ENCODE data around the gene ANO2. TPM values are rescaled to one million over a fixed set of nuclear protein-coding genes. Genes with fewer than 3 reads are reported as not detected.

ANO2 gene
- total and polyA plus RNA-seq, 2 experiments from 2014 or later: 2.3 to 4.6 TPM

GRCh38 chr12:5689773-5690172 lies 255.3 kb downstream of the ANO2 start:
- Histone ChIP-seq H3K4me1 (ENCODE audit: insufficient read depth) (no peaks in the 10 kb centered on the region), H3K9me2 (ENCODE audit: insufficient read depth) (no peaks in the 10 kb centered on the region), H3K27ac (ENCODE audit: low read depth) (no peak overlapping the region), H3K4me3 (no peak overlapping the region), H3F3A (replicated peaks; ENCODE audit: low read depth) (no peaks in the 10 kb centered on the region), H3K79me2 (replicated peaks; ENCODE audit: insufficient read depth) (no peaks in the 10 kb centered on the region), H3K4me2 (no peak overlapping the region), H3K36me3 (ENCODE audit: insufficient read depth) (no peaks in the 10 kb centered on the region), H4K20me1 (replicated peaks; ENCODE audit: insufficient read depth) (no peaks in the 10 kb centered on the region), H2AFZ (no peak overlapping the region), H3K27me3 (ENCODE audit: insufficient read depth) (no peaks in the 10 kb centered on the region)
- DNase-seq (ENCODE audit: low spot score): peak; percentile 24
- TF ChIP-seq CTCF (conservative IDR thresholded peaks at IDR 0.05; ENCODE audit: low read depth in 2 of 2): peak in 1 of 2 experiments; percentile 16; a peak in 1 of 4 replicates
- no peak for TF ChIP-seq ZNF331 (CRISPR knock-in tag; IDR thresholded peaks at IDR 0.05; ENCODE audit: low read depth)
- Mint-ChIP-seq H3K27ac (no peak overlapping the region), H3K36me3 (ENCODE audit: low read depth) (peaks cover 14% of the 10 kb centered on the region), H3K4me1 (no peaks in the 10 kb centered on the region; the same call in 2 of the 3 replicates), H3K9me3 (peaks cover 17% of the 10 kb centered on the region), H3K4me3 (no peak overlapping the region), H3K27me3 (ENCODE audit: insufficient read depth, low read depth, poor library complexity) (peaks cover 5% of the 10 kb centered on the region)
- peak; percentile 68 for ATAC-seq

GRCh38 chr12:5688226-5688625 lies 256.8 kb downstream of the ANO2 start:
- DNase-seq (ENCODE audit: low spot score) (no peak), ATAC-seq (no peak)
- Histone ChIP-seq H2AFZ (no peak overlapping the region), H3K4me3 (no peak overlapping the region), H3K4me2 (no peak overlapping the region), H3K36me3 (ENCODE audit: insufficient read depth) (no peaks in the 10 kb centered on the region), H3K79me2 (replicated peaks; ENCODE audit: insufficient read depth) (no peaks in the 10 kb centered on the region), H3K9me2 (ENCODE audit: insufficient read depth) (no peaks in the 10 kb centered on the region), H3F3A (replicated peaks; ENCODE audit: low read depth) (no peaks in the 10 kb centered on the region), H3K27me3 (ENCODE audit: insufficient read depth) (no peaks in the 10 kb centered on the region), H4K20me1 (replicated peaks; ENCODE audit: insufficient read depth) (no peaks in the 10 kb centered on the region), H3K4me1 (ENCODE audit: insufficient read depth) (no peaks in the 10 kb centered on the region), H3K27ac (ENCODE audit: low read depth) (no peak overlapping the region)
- H3K4me1 Mint-ChIP-seq: no peaks in the 10 kb centered on the region; the same call in 2 of the 3 replicates
- H3K4me3 Mint-ChIP-seq: no peak overlapping the region
- H3K36me3 Mint-ChIP-seq (ENCODE audit: low read depth): peaks cover under 1% of the 10 kb centered on the region; the same call in 2 of the 3 replicates
- H3K27ac Mint-ChIP-seq: no peak overlapping the region
- peaks cover 4% of the 10 kb centered on the region; the same call in 2 of the 3 replicates for H3K9me3 Mint-ChIP-seq
- H3K27me3 Mint-ChIP-seq (ENCODE audit: insufficient read depth, low read depth, poor library complexity): peaks cover 7% of the 10 kb centered on the region
- no peak for TF ChIP-seq POLR2AphosphoS5 (IDR thresholded peaks at IDR 0.05; ENCODE audit: low read depth)
- no peak for TF ChIP-seq ZNF331 (CRISPR knock-in tag; IDR thresholded peaks at IDR 0.05; ENCODE audit: low read depth)
- no peak for TF ChIP-seq JUNB (IDR thresholded peaks at IDR 0.05; ENCODE audit: unreplicated experiment)
- TF ChIP-seq EZH2 (IDR thresholded peaks at IDR 0.05; ENCODE audit: low read depth, unreplicated experiment): no peak
- TF ChIP-seq ZNF114 (CRISPR knock-in tag; IDR thresholded peaks at IDR 0.05): no peak
- TF ChIP-seq CREB1 (CRISPR knock-in tag; IDR thresholded peaks at IDR 0.05; ENCODE audit: low read depth): no peak
- TF ChIP-seq EZH2phosphoT487 (IDR thresholded peaks at IDR 0.05; ENCODE audit: unreplicated experiment): no peak
- no peak for TF ChIP-seq ZNF462 (CRISPR knock-in tag; IDR thresholded peaks at IDR 0.05)
- no peak for TF ChIP-seq ETS1 (IDR thresholded peaks at IDR 0.05)
- no peak for TF ChIP-seq STAT1 (IDR thresholded peaks at IDR 0.05; ENCODE audit: unreplicated experiment)
- no peak for TF ChIP-seq NANOG (IDR thresholded peaks at IDR 0.05; ENCODE audit: borderline replicate concordance)

Measured in GM23338 (cell line).